ENCODE measurements around the gene TNFRSF12A. TPM values are rescaled to one million over a fixed set of nuclear protein-coding genes. Genes with fewer than 3 reads are reported as not detected.

Gene TNFRSF12A
- total RNA-seq, 2 donors from 2014 or later = 36.8 to 280 TPM

DNA sequence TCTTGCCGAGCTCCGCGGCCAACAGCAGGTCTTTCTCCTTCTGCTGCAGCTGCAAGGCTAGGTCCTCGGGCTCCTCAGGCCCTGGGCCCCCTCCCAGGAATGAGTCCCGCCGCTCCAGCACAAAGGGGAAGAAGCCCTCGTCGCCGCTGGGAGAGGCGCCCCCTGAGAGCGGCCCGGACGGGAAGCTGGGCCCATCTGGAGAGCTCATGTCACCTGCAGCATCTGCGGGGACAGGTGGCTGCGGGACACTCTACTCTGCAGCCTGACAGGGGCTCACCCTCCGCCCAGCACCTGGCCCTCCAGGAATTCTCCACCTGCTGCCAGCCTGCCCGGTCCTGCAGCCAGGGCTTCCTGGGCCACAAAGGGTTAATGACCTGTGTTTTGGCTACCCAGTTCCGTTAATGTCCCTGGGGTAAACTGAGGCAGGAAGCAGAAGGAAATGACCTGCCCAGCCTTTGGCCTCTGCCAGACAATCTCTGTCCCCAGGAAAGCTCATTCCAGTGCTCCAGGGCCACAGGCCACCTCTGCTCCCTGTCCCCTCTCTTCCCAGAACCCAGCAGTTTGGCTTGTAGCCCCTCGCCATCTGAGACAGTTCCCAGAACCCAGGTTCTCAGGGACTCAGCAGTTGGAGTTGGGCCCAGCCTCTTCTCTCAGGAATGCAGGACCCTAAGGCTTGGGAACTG is 15.3 kb downstream of the TNFRSF12A start:
- Histone ChIP-seq H3K4me1 (peaks cover 0 to 12% of the 10 kb centered on the region in 2 donors), H3K36me3 (no peaks in the 10 kb centered on the region), H3K9me3 (no peaks in the 10 kb centered on the region), H3K27me3 (peaks cover 9 to 39% of the 10 kb centered on the region in 2 donors), H3K4me3 (no peak overlapping the region), H3K27ac (no peak overlapping the region)
- TF ChIP-seq, protein P1, sequence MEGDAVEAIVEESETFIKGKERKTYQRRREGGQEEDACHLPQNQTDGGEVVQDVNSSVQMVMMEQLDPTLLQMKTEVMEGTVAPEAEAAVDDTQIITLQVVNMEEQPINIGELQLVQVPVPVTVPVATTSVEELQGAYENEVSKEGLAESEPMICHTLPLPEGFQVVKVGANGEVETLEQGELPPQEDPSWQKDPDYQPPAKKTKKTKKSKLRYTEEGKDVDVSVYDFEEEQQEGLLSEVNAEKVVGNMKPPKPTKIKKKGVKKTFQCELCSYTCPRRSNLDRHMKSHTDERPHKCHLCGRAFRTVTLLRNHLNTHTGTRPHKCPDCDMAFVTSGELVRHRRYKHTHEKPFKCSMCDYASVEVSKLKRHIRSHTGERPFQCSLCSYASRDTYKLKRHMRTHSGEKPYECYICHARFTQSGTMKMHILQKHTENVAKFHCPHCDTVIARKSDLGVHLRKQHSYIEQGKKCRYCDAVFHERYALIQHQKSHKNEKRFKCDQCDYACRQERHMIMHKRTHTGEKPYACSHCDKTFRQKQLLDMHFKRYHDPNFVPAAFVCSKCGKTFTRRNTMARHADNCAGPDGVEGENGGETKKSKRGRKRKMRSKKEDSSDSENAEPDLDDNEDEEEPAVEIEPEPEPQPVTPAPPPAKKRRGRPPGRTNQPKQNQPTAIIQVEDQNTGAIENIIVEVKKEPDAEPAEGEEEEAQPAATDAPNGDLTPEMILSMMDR (IDR thresholded peaks at IDR 0.05) = no peak
- no peak for DNase-seq (ENCODE audit: low spot score)

DNA sequence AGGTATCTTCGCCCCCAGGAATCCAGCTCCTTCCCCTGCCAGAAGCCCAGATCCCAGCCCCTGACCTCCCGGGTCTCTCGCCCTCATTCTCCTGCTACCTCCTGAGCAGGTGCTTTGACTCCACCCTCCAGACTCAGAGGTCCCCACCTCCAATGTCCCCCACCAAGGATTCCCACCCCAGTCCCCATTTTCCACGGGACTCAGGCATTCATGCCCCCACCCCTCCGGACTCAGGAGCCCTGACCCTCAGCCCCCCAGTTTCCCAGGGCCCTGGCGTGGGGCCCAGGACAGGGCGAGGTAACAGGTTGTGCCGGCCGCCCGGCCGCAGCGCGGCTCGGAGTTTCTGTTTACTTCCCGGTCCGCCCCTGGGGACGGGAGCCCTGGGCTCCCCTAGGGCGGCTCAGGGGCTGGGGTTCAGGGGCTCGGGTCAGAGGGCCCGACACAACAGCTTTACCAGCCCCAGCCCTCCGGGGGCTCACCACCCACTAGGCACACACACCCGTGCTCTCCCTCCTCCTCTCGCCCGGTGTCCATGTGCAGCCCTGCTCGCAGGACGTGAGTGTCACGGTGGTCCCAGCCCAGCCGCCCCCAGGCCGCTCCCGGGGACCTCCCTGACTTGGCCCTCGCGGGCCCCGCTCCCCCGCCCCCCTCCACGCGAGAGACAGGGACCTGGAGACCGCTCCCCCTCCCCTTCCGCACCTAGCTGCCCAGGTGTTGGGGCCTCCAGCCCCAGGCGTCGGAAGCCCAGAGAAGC is 16.0 kb downstream of the TNFRSF12A start:
- H3K4me3 ChIP-seq = peak overlapping the region in 1 of 2 donors; percentile 12
- peaks cover 0 to 12% of the 10 kb centered on the region in 2 donors for H3K4me1 ChIP-seq
- H3K27ac ChIP-seq = no peak overlapping the region
- TF ChIP-seq, protein P1 (IDR thresholded peaks at IDR 0.05) = no peak
- peaks cover 9 to 36% of the 10 kb centered on the region in 2 donors for H3K27me3 ChIP-seq
- DNase-seq (ENCODE audit: low spot score) = no peak
- H3K36me3 ChIP-seq = no peaks in the 10 kb centered on the region
- no peaks in the 10 kb centered on the region for H3K9me3 ChIP-seq

- Histone ChIP-seq H3K27me3 (peaks cover 9 to 36% of the 10 kb centered on the region in 2 donors), H3K4me1 (peaks cover 0 to 12% of the 10 kb centered on the region in 2 donors), H3K9me3 (no peaks in the 10 kb centered on the region), H3K4me3 (peak within 1 kb of the TSS in 1 of 2 donors; percentile 12), H3K36me3 (no peaks in the 10 kb centered on the region), H3K27ac (no peak within 1 kb of the TSS)
- TF ChIP-seq, protein P1 (IDR thresholded peaks at IDR 0.05) = no peak
- no peak for DNase-seq (ENCODE audit: low spot score)
Measured at GRCh38 chr16:3036726-3037315, 16.7 kb downstream of the TNFRSF12A start, which contains the start of gene BICDL2. Gene BICDL2 (minus strand): TSS chr16:3036944. CDS start chr16:3035496, 1,448 bp downstream.

GRCh38 chr16:3038256-3038655 is 18.1 kb downstream of the TNFRSF12A start:
- Histone ChIP-seq H3K4me3 (no peak overlapping the region), H3K27me3 (peaks cover 11 to 36% of the 10 kb centered on the region in 2 donors), H3K27ac (no peak overlapping the region), H3K4me1 (peaks cover 0 to 12% of the 10 kb centered on the region in 2 donors), H3K9me3 (no peaks in the 10 kb centered on the region), H3K36me3 (no peaks in the 10 kb centered on the region)
- no peak for DNase-seq (ENCODE audit: low spot score)
- TF ChIP-seq, protein P1 (IDR thresholded peaks at IDR 0.05) = no peak

DNA sequence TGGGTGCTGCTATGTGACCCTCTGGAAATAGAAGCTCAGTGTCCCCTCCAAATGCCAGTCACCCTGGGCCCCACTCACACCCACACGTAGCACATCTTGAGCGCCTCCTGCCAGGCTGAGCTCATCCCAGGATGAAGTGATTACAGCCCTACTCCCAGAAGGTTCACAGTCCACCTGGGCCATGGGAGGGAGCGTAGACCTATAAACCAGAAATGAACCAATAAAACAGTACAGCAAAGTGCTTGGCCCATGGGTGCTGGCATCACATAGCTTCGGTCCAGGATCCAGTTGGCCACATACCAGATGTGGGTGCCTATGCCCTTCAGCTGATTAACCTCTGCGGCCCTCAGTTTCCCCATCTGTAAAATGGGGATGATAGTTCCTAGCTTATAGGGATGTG is 18.7 kb downstream of the TNFRSF12A start:
- H3K9me3 ChIP-seq = no peaks in the 10 kb centered on the region
- no peak overlapping the region for H3K27ac ChIP-seq
- H3K27me3 ChIP-seq = peaks cover 17 to 37% of the 10 kb centered on the region in 2 donors
- no peak overlapping the region for H3K4me3 ChIP-seq
- TF ChIP-seq, protein P1 (IDR thresholded peaks at IDR 0.05) = no peak
- DNase-seq (ENCODE audit: low spot score) = no peak
- no peaks in the 10 kb centered on the region for H3K36me3 ChIP-seq
- peaks cover 0 to 12% of the 10 kb centered on the region in 2 donors for H3K4me1 ChIP-seq

Measured in right atrium auricular region (tissue), 2 donors.